ENCODE results near the gene CDC25A. TPM values are rescaled to one million over a fixed set of nuclear protein-coding genes. Genes with fewer than 3 reads are reported as not detected.

Gene CDC25A
- total RNA-seq, 1 experiment from 2014 or later: 12.8 TPM

DNA sequence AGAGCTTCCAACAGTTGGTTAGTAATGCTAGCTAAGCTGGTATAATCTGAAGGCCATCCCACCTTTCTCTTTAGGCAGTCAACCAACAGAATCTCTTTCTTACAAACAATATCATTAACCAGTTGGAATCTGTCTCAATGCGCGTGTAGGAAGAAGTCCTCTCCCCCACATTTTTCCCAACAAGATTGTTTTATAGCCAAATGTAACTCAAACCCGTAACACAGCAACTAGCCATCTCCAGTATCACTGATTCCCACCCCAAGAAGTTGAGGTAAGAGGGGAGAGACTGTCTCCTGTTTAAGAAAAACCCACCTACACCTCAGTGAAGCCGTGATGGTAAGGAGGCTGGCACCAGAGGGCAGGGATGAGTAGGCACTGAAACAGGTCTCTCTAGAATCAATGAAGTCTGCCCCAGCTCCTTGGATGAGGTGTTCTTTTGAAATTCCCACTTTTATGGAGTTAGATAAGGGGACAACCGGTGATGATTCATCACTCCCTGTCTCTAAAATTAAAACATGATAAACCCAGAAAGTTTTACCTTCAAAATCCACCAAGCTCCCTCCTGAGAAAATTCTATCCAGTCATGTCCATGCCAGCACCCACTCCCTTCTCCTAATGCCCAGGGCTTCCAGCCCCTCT, 30.9 kb downstream of the CDC25A start:
- Histone ChIP-seq H3K9me3 (ENCODE audit: control insufficient read depth, insufficient read depth, low read depth, low read length) (no peaks in the 10 kb centered on the region), H3K36me3 (ENCODE audit: control insufficient read depth, insufficient read depth, low read length) (no peaks in the 10 kb centered on the region; the same call in 1 of the 2 replicates), H3K27me3 (ENCODE audit: control insufficient read depth, insufficient read depth, low read length) (no peaks in the 10 kb centered on the region), H3K4me3 (ENCODE audit: low read depth in 2 of 2, low read length in 2 of 2) (no peak overlapping the region), H3K27ac (ENCODE audit: low read length) (no peak overlapping the region), H3K4me1 (ENCODE audit: control insufficient read depth, insufficient read depth, low read length) (no peaks in the 10 kb centered on the region; the same call in 1 of the 2 replicates)
- in situ Hi-C loops (cut with HindIII; ENCODE audit: low pct_unique_long_range_greater_than_20kb, low sequenced_read_pairs): no loop called here
- intact Hi-C loops (cut with micrococcal nuclease; ENCODE audit: unreplicated experiment): loop anchor here (10.0 kb wide), 1 partner anchor 303 kb away; no protein-coding TSS in a partner anchor
- CTCF ChIA-PET: no interaction called here
- 0 out of 2 replicates have a peak, but pooled peaks have one; percentile 29 for ATAC-seq
- no peak for DNase-seq (ENCODE audit: low read depth, low spot score)
- BruUV-seq (replicated peaks): TSS peak; percentile 86
- POLR2A ChIA-PET: no interaction called here
- TF ChIP-seq, protein P1, sequence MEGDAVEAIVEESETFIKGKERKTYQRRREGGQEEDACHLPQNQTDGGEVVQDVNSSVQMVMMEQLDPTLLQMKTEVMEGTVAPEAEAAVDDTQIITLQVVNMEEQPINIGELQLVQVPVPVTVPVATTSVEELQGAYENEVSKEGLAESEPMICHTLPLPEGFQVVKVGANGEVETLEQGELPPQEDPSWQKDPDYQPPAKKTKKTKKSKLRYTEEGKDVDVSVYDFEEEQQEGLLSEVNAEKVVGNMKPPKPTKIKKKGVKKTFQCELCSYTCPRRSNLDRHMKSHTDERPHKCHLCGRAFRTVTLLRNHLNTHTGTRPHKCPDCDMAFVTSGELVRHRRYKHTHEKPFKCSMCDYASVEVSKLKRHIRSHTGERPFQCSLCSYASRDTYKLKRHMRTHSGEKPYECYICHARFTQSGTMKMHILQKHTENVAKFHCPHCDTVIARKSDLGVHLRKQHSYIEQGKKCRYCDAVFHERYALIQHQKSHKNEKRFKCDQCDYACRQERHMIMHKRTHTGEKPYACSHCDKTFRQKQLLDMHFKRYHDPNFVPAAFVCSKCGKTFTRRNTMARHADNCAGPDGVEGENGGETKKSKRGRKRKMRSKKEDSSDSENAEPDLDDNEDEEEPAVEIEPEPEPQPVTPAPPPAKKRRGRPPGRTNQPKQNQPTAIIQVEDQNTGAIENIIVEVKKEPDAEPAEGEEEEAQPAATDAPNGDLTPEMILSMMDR (IDR thresholded peaks at IDR 0.05): no peak
- no peak; the same call in 1 of the 2 replicates for TF ChIP-seq POLR2AphosphoS5 (IDR thresholded peaks at IDR 0.05; ENCODE audit: low read depth, low read length)

DNA sequence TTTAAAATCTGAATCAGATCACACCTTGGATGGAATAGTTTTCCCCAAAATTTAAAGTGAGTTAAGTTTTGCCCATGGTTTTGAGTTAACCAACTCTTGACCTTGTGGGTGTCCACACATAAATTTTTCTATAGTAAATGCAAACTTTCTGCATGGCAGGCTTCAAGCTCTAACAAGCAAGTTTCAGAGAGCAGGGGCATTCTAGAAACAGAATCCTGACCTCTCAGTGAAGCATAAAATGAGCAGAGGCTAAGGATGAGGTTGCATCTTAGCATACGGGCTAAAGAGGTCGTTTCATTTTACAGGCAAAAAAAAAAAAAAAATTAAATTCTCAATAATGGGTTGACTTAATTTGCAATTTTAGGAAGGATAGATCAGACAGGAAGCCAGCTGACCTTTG, 32.1 kb downstream of the CDC25A start:
- intact Hi-C loops (cut with micrococcal nuclease; ENCODE audit: unreplicated experiment): loop anchor here (10.0 kb wide), 1 partner anchor 301 kb away; no protein-coding TSS in a partner anchor

More for the DNA sequence above, 32.1 kb downstream of the CDC25A start:
- no peaks in the 10 kb centered on the region for H3K27me3 ChIP-seq (ENCODE audit: control insufficient read depth, insufficient read depth, low read length)
- no peak for ATAC-seq
- DNase-seq (ENCODE audit: low read depth, low spot score): no peak
- BruUV-seq (replicated peaks): no TSS peak
- no peaks in the 10 kb centered on the region; the same call in 1 of the 2 replicates for H3K36me3 ChIP-seq (ENCODE audit: control insufficient read depth, insufficient read depth, low read length)
- no peaks in the 10 kb centered on the region for H3K9me3 ChIP-seq (ENCODE audit: control insufficient read depth, insufficient read depth, low read depth, low read length)
- no peak overlapping the region for H3K4me3 ChIP-seq (ENCODE audit: low read depth in 2 of 2, low read length in 2 of 2)
- ChIA-PET CTCF (interaction anchor here (0.7 kb wide), 1 partner anchor 14 kb away, joined by 9 read pairs; no protein-coding TSS in a partner anchor), POLR2A (no interaction called here)
- no peak overlapping the region for H3K27ac ChIP-seq (ENCODE audit: low read length)
- in situ Hi-C loops (cut with HindIII; ENCODE audit: low pct_unique_long_range_greater_than_20kb, low sequenced_read_pairs): no loop called here
- no peaks in the 10 kb centered on the region; the same call in 1 of the 2 replicates for H3K4me1 ChIP-seq (ENCODE audit: control insufficient read depth, insufficient read depth, low read length)
- TF ChIP-seq POLR2AphosphoS5 (IDR thresholded peaks at IDR 0.05; ENCODE audit: low read depth, low read length) (no peak), SIN3A (IDR thresholded peaks at IDR 0.05; ENCODE audit: borderline replicate concordance, insufficient read depth, low read depth, low read length) (no peak), TCF7L2 (IDR thresholded peaks at IDR 0.05; ENCODE audit: low read depth, low read length) (no peak)
- TF ChIP-seq, protein P2, sequence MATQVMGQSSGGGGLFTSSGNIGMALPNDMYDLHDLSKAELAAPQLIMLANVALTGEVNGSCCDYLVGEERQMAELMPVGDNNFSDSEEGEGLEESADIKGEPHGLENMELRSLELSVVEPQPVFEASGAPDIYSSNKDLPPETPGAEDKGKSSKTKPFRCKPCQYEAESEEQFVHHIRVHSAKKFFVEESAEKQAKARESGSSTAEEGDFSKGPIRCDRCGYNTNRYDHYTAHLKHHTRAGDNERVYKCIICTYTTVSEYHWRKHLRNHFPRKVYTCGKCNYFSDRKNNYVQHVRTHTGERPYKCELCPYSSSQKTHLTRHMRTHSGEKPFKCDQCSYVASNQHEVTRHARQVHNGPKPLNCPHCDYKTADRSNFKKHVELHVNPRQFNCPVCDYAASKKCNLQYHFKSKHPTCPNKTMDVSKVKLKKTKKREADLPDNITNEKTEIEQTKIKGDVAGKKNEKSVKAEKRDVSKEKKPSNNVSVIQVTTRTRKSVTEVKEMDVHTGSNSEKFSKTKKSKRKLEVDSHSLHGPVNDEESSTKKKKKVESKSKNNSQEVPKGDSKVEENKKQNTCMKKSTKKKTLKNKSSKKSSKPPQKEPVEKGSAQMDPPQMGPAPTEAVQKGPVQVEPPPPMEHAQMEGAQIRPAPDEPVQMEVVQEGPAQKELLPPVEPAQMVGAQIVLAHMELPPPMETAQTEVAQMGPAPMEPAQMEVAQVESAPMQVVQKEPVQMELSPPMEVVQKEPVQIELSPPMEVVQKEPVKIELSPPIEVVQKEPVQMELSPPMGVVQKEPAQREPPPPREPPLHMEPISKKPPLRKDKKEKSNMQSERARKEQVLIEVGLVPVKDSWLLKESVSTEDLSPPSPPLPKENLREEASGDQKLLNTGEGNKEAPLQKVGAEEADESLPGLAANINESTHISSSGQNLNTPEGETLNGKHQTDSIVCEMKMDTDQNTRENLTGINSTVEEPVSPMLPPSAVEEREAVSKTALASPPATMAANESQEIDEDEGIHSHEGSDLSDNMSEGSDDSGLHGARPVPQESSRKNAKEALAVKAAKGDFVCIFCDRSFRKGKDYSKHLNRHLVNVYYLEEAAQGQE (IDR thresholded peaks at IDR 0.05; ENCODE audit: insufficient read depth in 1 of 2, low read depth in 2 of 2, low read length in 1 of 2): no peak
- TF ChIP-seq, protein P1 (IDR thresholded peaks at IDR 0.05): no peak

Measured in Panc1 (cell line).